Gastrocnemius medialis (tissue), 4 donors: ENCODE measurements around the gene CHID1. TPM values are rescaled to one million over a fixed set of nuclear protein-coding genes. Genes with fewer than 3 reads are reported as not detected.

Experiments
- ATAC-seq, 2 donors: fragments of 150-250 bp; one replicate each; pipeline ENCODE4 v1.9.1; 2016
- DNase-seq, 2 donors: peaks; one replicate each; pipeline ENCODE4 v3.0.0-alpha.2; 2019
- H3K27ac ChIP-seq, 4 donors: fragments of 200-600 bp; sonication (generic); 1 replicate in 1 of 4; 2 replicates in 3 of 4; pipeline ENCODE4 v1.5.1; 2016 to 2018; ENCODE audit warnings: mild to moderate bottlenecking in 2 of 4, moderate library complexity in 1 of 4
- H3K27me3 ChIP-seq, 3 donors: fragments of 200-600 bp; sonication (generic) in 2 of 3; 1 replicate in 1 of 3; 2 replicates in 2 of 3; pipeline versions ENCODE4 v1.5.1 to v1.6.0; 2016 to 2019; ENCODE audit warnings: mild to moderate bottlenecking in 1 of 3, moderate library complexity in 1 of 3
- H3K36me3 ChIP-seq, 2 donors: fragments of 200-600 bp; sonication (generic) in 1 of 2; one replicate each; pipeline ENCODE4 v1.5.1; 2017 to 2018
- H3K4me1 ChIP-seq, 2 donors: fragments of 200-600 bp; sonication (generic) in 1 of 2; one replicate each; pipeline ENCODE4 v1.5.1; 2016 to 2017; ENCODE audit warnings: mild to moderate bottlenecking in 2 of 2
- H3K4me3 ChIP-seq, 4 donors: fragments of 200-600 bp; sonication (generic) in 3 of 4; 1 replicate in 1 of 4; 2 replicates in 3 of 4; pipeline ENCODE4 v1.5.1; 2016 to 2019; ENCODE audit warnings: mild to moderate bottlenecking in 2 of 4
- H3K9me3 ChIP-seq, 3 donors: fragments of 200-600 bp; sonication (generic) in 2 of 3; 1 replicate in 1 of 3; 2 replicates in 2 of 3; pipeline ENCODE4 v1.5.1; 2016 to 2019
- POLR2A ChIP-seq, 2 donors: fragments of 450-650 bp; IDR thresholded peaks; one replicate each; pipeline ENCODE4 v1.6.1; 2017; ENCODE audit warnings: antibody characterized with exemption in 2 of 2, mild to moderate bottlenecking in 2 of 2, moderate library complexity in 2 of 2
- in situ Hi-C, 4 donors: fragments of 200-750 bp; cut with MboI; loops; one replicate each; pipeline versions ENCODE4 v1.15.0 to v1.8.0; 2017; ENCODE audit warnings: low sequenced_read_pairs in 4 of 4
- intact Hi-C: fragments of 100-400 bp; cut with DNase I; formaldehyde crosslinking; loops from one replicate; pipeline ENCODE4 v1.15.1; 2023; ENCODE audit warnings: low total_unique reads
- total RNA-seq, 4 donors: library from RNA; depleted of rRNA; stranded (reverse); fragments of >200 nt; gene quantifications; one replicate each; pipeline versions ENCODE4 v1.1.0 to v1.2.3, GENCODE V29; 2016
- TF ChIP-seq, protein P1 (sequence below), 5 experiments: fragments of 450-650 bp in 3 of 5; fragments of 200-600 bp in 2 of 5; sonication (generic) in 2 of 5; IDR thresholded peaks in 4 of 5; conservative IDR thresholded peaks in 1 of 5; 1 replicate in 4 of 5; 2 replicates in 1 of 5; pipeline ENCODE4 v1.5.1; 2016 to 2019; ENCODE audit warnings: antibody characterized with exemption in 5 of 5, mild to moderate bottlenecking in 3 of 5, moderate library complexity in 3 of 5

Gene CHID1
- total RNA-seq, 4 donors from 2014 or later: 23.3 to 43.2 (median 33.1) TPM

- H3K4me1 ChIP-seq: no peaks in the 10 kb centered on the region
- intact Hi-C loops (no loop called here), in situ Hi-C loops (no loop called here)
- TF ChIP-seq POLR2A (IDR thresholded peaks at IDR 0.05): no peak
- TF ChIP-seq, protein P1, sequence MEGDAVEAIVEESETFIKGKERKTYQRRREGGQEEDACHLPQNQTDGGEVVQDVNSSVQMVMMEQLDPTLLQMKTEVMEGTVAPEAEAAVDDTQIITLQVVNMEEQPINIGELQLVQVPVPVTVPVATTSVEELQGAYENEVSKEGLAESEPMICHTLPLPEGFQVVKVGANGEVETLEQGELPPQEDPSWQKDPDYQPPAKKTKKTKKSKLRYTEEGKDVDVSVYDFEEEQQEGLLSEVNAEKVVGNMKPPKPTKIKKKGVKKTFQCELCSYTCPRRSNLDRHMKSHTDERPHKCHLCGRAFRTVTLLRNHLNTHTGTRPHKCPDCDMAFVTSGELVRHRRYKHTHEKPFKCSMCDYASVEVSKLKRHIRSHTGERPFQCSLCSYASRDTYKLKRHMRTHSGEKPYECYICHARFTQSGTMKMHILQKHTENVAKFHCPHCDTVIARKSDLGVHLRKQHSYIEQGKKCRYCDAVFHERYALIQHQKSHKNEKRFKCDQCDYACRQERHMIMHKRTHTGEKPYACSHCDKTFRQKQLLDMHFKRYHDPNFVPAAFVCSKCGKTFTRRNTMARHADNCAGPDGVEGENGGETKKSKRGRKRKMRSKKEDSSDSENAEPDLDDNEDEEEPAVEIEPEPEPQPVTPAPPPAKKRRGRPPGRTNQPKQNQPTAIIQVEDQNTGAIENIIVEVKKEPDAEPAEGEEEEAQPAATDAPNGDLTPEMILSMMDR (IDR thresholded peaks at IDR 0.05 in 4 of 5, conservative IDR thresholded peaks at IDR 0.05 in 1 of 5): no peak
- H3K27ac ChIP-seq: no peak overlapping the region
- DNase-seq (no peak), ATAC-seq (no peak)
- H3K4me3 ChIP-seq: no peak overlapping the region
- H3K27me3 ChIP-seq: no peaks in the 10 kb centered on the region
- no peaks in the 10 kb centered on the region for H3K9me3 ChIP-seq
- H3K36me3 ChIP-seq: peaks cover 0 to 26% of the 10 kb centered on the region in 2 donors
Observed at GRCh38 chr11:895331-896110, 15.1 kb downstream of the CHID1 start.

DNA sequence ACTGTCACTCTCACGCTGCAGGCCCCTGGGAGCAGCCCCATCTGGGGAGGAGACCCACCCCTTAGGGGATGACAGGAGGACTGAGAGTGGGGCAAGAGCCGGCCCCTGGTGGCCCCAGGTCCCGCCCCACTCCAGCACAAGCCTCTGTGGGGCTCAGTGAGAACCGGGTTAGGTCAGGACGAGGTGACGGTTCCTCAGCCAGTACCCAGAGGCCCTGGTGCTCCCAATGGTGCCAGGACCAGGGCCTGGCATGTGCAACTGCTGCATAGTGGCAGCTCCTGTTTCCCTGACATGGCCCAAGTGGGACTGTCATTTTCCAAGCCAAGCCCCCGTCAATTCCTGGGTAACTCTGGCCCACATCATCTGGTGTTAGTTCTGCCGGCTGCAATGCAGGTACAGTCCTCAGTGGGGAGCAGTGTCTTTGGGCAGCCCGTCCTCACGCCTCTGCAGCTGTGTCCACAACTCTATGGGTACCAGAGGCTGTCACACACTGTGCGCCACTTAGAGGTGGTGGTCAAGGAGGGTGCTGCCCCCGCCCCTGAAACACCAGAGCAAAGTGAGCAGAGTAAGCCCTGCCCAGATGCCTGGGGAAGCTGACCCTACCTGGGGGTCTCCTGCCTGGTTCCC lies 15.9 kb downstream of the CHID1 start:
- intact Hi-C loops (no loop called here), in situ Hi-C loops (no loop called here)
- no peaks in the 10 kb centered on the region for H3K27me3 ChIP-seq
- ATAC-seq (no peak), DNase-seq (no peak)
- peaks cover 0 to 2% of the 10 kb centered on the region in 2 donors for H3K4me1 ChIP-seq
- no peak overlapping the region for H3K4me3 ChIP-seq
- H3K27ac ChIP-seq: no peak overlapping the region
- H3K9me3 ChIP-seq: no peaks in the 10 kb centered on the region
- H3K36me3 ChIP-seq: peaks cover 0 to 18% of the 10 kb centered on the region in 2 donors
- TF ChIP-seq POLR2A (IDR thresholded peaks at IDR 0.05): no peak
- TF ChIP-seq, protein P1 (IDR thresholded peaks at IDR 0.05 in 4 of 5, conservative IDR thresholded peaks at IDR 0.05 in 1 of 5): no peak

GRCh38 chr11:893008-893654 lies 17.5 kb downstream of the CHID1 start:
- H3K4me1 ChIP-seq: peaks cover 0 to 5% of the 10 kb centered on the region in 2 donors
- H3K27me3 ChIP-seq: no peaks in the 10 kb centered on the region
- no peak overlapping the region for H3K4me3 ChIP-seq
- ATAC-seq (no peak), DNase-seq (no peak)
- H3K9me3 ChIP-seq: no peaks in the 10 kb centered on the region
- TF ChIP-seq POLR2A (IDR thresholded peaks at IDR 0.05): no peak
- TF ChIP-seq, protein P1 (IDR thresholded peaks at IDR 0.05 in 4 of 5, conservative IDR thresholded peaks at IDR 0.05 in 1 of 5): no peak
- peaks cover 0 to 2% of the 10 kb centered on the region in 2 donors for H3K36me3 ChIP-seq
- intact Hi-C loops (no loop called here), in situ Hi-C loops (no loop called here)
- no peak overlapping the region for H3K27ac ChIP-seq

- ATAC-seq (no peak), DNase-seq (no peak)
- Histone ChIP-seq H3K4me1 (peaks cover 0 to 5% of the 10 kb centered on the region in 2 donors), H3K9me3 (no peaks in the 10 kb centered on the region), H3K36me3 (no peaks in the 10 kb centered on the region), H3K27ac (no peak overlapping the region), H3K27me3 (no peaks in the 10 kb centered on the region), H3K4me3 (no peak overlapping the region)
- in situ Hi-C loops (no loop called here), intact Hi-C loops (no loop called here)
- TF ChIP-seq, protein P1 (IDR thresholded peaks at IDR 0.05 in 4 of 5, conservative IDR thresholded peaks at IDR 0.05 in 1 of 5): no peak
- no peak for TF ChIP-seq POLR2A (IDR thresholded peaks at IDR 0.05)
Observed at GRCh38 chr11:890794-891540, 19.6 kb downstream of the CHID1 start.
